ENCODE data around the gene ARHGAP26.

DNA sequence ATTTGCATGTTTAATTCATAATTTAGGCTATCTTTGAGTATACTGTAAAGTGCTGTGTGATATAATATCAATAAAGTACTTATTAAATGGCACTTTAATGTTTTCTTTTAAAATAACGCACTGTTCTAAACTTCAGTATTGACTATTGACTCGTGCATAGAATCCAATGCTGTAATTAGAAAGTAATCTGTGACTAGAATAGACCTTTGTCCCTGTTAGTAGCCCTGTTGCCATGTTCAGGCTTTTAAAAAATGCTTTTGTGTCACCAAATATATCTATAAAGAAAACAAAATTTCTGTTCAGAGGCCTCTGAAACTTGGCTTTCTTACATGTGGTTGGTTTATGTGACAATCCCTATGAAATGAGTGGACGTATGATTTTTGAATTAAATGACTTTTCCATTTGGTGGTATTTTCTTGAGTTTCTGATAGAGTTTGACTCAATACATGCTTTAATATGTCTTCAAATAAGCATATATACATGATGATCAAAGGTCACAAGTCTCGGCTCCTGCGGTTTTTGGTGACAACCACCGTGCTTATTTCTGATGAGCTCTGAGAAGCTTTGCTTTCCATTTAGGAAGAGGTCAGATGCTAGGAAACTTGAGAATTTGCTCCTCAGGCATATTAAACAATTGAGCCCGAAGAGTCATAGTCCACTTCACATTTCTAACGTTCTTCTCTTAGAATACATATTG is 458.6 kb downstream of the ARHGAP26 start:
- no peak for TF ChIP-seq EZH2 (IDR thresholded peaks at IDR 0.05; ENCODE audit: low read depth, unreplicated experiment)
- no peak for TF ChIP-seq REST (IDR thresholded peaks at IDR 0.05; ENCODE audit: unreplicated experiment)
- TF ChIP-seq, protein P1, sequence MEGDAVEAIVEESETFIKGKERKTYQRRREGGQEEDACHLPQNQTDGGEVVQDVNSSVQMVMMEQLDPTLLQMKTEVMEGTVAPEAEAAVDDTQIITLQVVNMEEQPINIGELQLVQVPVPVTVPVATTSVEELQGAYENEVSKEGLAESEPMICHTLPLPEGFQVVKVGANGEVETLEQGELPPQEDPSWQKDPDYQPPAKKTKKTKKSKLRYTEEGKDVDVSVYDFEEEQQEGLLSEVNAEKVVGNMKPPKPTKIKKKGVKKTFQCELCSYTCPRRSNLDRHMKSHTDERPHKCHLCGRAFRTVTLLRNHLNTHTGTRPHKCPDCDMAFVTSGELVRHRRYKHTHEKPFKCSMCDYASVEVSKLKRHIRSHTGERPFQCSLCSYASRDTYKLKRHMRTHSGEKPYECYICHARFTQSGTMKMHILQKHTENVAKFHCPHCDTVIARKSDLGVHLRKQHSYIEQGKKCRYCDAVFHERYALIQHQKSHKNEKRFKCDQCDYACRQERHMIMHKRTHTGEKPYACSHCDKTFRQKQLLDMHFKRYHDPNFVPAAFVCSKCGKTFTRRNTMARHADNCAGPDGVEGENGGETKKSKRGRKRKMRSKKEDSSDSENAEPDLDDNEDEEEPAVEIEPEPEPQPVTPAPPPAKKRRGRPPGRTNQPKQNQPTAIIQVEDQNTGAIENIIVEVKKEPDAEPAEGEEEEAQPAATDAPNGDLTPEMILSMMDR (conservative IDR thresholded peaks at IDR 0.05; ENCODE audit: low read depth in 2 of 2) = no peak
- no peak for TF ChIP-seq CREB1 (CRISPR knock-in tag; IDR thresholded peaks at IDR 0.05; ENCODE audit: low read depth)
- TF ChIP-seq POLR2AphosphoS5 (IDR thresholded peaks at IDR 0.05; ENCODE audit: low read depth) = no peak
- no peak for TF ChIP-seq EZH2phosphoT487 (IDR thresholded peaks at IDR 0.05; ENCODE audit: unreplicated experiment)
- TF ChIP-seq ETS1 (IDR thresholded peaks at IDR 0.05) = no peak
- TF ChIP-seq ZNF331 (CRISPR knock-in tag; IDR thresholded peaks at IDR 0.05; ENCODE audit: low read depth) = no peak
- TF ChIP-seq STAT1 (IDR thresholded peaks at IDR 0.05; ENCODE audit: unreplicated experiment) = no peak

Data from GM23338 (cell line).